ENCODE results near the gene ATP10A. TPM values are rescaled to one million over a fixed set of nuclear protein-coding genes. Genes with fewer than 3 reads are reported as not detected.

The ATP10A gene
- total RNA-seq, 1 donor from 2014 or later: 0.26 TPM

GRCh38 chr15:25797035-25797434 lies 66.1 kb downstream of the ATP10A start:
- no peak overlapping the region for H3K4me3 ChIP-seq (ENCODE audit: low read depth, low read length)
- DNase-seq (ENCODE audit: low read depth): no peak
- no peak for FAIRE-seq
- no peaks in the 10 kb centered on the region for H3K27me3 ChIP-seq (ENCODE audit: control insufficient read depth, insufficient read depth, low read length)
- no peaks in the 10 kb centered on the region for H3K36me3 ChIP-seq (ENCODE audit: control insufficient read depth, insufficient read depth, low read length)
- TF ChIP-seq CTCF (IDR thresholded peaks at IDR 0.05; ENCODE audit: insufficient read depth, low read length, severe bottlenecking): no peak

- Histone ChIP-seq H3K4me3 (ENCODE audit: low read depth, low read length) (no peak overlapping the region), H3K27me3 (ENCODE audit: control insufficient read depth, insufficient read depth, low read length) (no peaks in the 10 kb centered on the region), H3K36me3 (ENCODE audit: control insufficient read depth, insufficient read depth, low read length) (no peaks in the 10 kb centered on the region)
- FAIRE-seq: no peak
- no peak for TF ChIP-seq CTCF (IDR thresholded peaks at IDR 0.05; ENCODE audit: insufficient read depth, low read length, severe bottlenecking)
- DNase-seq (ENCODE audit: low read depth): no peak
Measured at GRCh38 chr15:25796395-25796794, 66.7 kb downstream of the ATP10A start.

- Histone ChIP-seq H3K36me3 (ENCODE audit: control insufficient read depth, insufficient read depth, low read length) (no peaks in the 10 kb centered on the region), H3K27me3 (ENCODE audit: control insufficient read depth, insufficient read depth, low read length) (no peaks in the 10 kb centered on the region), H3K4me3 (ENCODE audit: low read depth, low read length) (no peak overlapping the region)
- DNase-seq (ENCODE audit: low read depth) (no peak), FAIRE-seq (no peak)
- TF ChIP-seq CTCF (IDR thresholded peaks at IDR 0.05; ENCODE audit: insufficient read depth, low read length, severe bottlenecking): no peak
Measured at GRCh38 chr15:25795712-25796111, 67.4 kb downstream of the ATP10A start.

- DNase-seq (ENCODE audit: low read depth) (no peak), FAIRE-seq (no peak)
- H3K4me3 ChIP-seq (ENCODE audit: low read depth, low read length): no peak overlapping the region
- no peak for TF ChIP-seq CTCF (IDR thresholded peaks at IDR 0.05; ENCODE audit: insufficient read depth, low read length, severe bottlenecking)
- no peaks in the 10 kb centered on the region for H3K27me3 ChIP-seq (ENCODE audit: control insufficient read depth, insufficient read depth, low read length)
- no peaks in the 10 kb centered on the region for H3K36me3 ChIP-seq (ENCODE audit: control insufficient read depth, insufficient read depth, low read length)
Measured at GRCh38 chr15:25795061-25795460, 68.1 kb downstream of the ATP10A start.

- DNase-seq (ENCODE audit: low read depth) (no peak), FAIRE-seq (no peak)
Measured at GRCh38 chr15:25793354-25794050, 69.6 kb downstream of the ATP10A start.

More at GRCh38 chr15:25793354-25794050, 69.6 kb downstream of the ATP10A start:
- H3K36me3 ChIP-seq (ENCODE audit: control insufficient read depth, insufficient read depth, low read length): no peaks in the 10 kb centered on the region
- TF ChIP-seq CTCF (IDR thresholded peaks at IDR 0.05; ENCODE audit: insufficient read depth, low read length, severe bottlenecking): no peak
- no peaks in the 10 kb centered on the region for H3K27me3 ChIP-seq (ENCODE audit: control insufficient read depth, insufficient read depth, low read length)
- H3K4me3 ChIP-seq (ENCODE audit: low read depth, low read length): no peak overlapping the region

Measured in bronchial epithelial cell (primary cell).